ENCODE data around the gene SDK1.

The SDK1 gene

GRCh38 chr7:4103352-4104091 is 802.5 kb downstream of the SDK1 start:
- Histone ChIP-seq H3K27ac (no peak overlapping the region), H3K36me3 (no peaks in the 10 kb centered on the region), H3K9me3 (no peaks in the 10 kb centered on the region), H3K27me3 (no peaks in the 10 kb centered on the region), H3K4me1 (ENCODE audit: control insufficient read depth in 1 of 2, insufficient read depth in 1 of 2, low read depth in 1 of 2, low read length in 1 of 2) (no peaks in the 10 kb centered on the region), H3K4me3 (ENCODE audit: low read depth in 1 of 2, low read length in 1 of 2) (no peak overlapping the region)
- no peak for TF ChIP-seq CTCF (IDR thresholded peaks at IDR 0.05)

GRCh38 chr7:4107839-4108238 is 806.8 kb downstream of the SDK1 start:
- no peaks in the 10 kb centered on the region for H3K36me3 ChIP-seq
- H3K9me3 ChIP-seq = no peaks in the 10 kb centered on the region
- H3K27ac ChIP-seq = no peak overlapping the region

GRCh38 chr7:4108951-4109350 is 807.9 kb downstream of the SDK1 start:
- Histone ChIP-seq H3K9me3 (no peaks in the 10 kb centered on the region), H3K4me3 (ENCODE audit: low read depth in 1 of 2, low read length in 1 of 2) (no peak overlapping the region), H3K27me3 (no peaks in the 10 kb centered on the region), H3K27ac (no peak overlapping the region), H3K36me3 (no peaks in the 10 kb centered on the region), H3K4me1 (ENCODE audit: control insufficient read depth in 1 of 2, insufficient read depth in 1 of 2, low read depth in 1 of 2, low read length in 1 of 2) (no peaks in the 10 kb centered on the region)
- no peak for TF ChIP-seq CTCF (IDR thresholded peaks at IDR 0.05)

More at GRCh38 chr7:4107839-4108238, 806.8 kb downstream of the SDK1 start:
- Histone ChIP-seq H3K27me3 (no peaks in the 10 kb centered on the region), H3K4me1 (ENCODE audit: control insufficient read depth in 1 of 2, insufficient read depth in 1 of 2, low read depth in 1 of 2, low read length in 1 of 2) (no peaks in the 10 kb centered on the region), H3K4me3 (ENCODE audit: low read depth in 1 of 2, low read length in 1 of 2) (no peak overlapping the region)
- no peak for TF ChIP-seq CTCF (IDR thresholded peaks at IDR 0.05)

- no peak overlapping the region for H3K27ac ChIP-seq
- H3K4me3 ChIP-seq (ENCODE audit: low read depth in 1 of 2, low read length in 1 of 2) = no peak overlapping the region
- TF ChIP-seq CTCF (IDR thresholded peaks at IDR 0.05) = no peak
- H3K27me3 ChIP-seq = no peaks in the 10 kb centered on the region
- no peaks in the 10 kb centered on the region for H3K36me3 ChIP-seq
- no peaks in the 10 kb centered on the region for H3K9me3 ChIP-seq
- no peaks in the 10 kb centered on the region for H3K4me1 ChIP-seq (ENCODE audit: control insufficient read depth in 1 of 2, insufficient read depth in 1 of 2, low read depth in 1 of 2, low read length in 1 of 2)
Observed at GRCh38 chr7:4109481-4110110, 808.5 kb downstream of the SDK1 start.

- TF ChIP-seq CTCF (IDR thresholded peaks at IDR 0.05) = no peak
- no peak overlapping the region for H3K4me3 ChIP-seq (ENCODE audit: low read depth in 1 of 2, low read length in 1 of 2)
- H3K4me1 ChIP-seq (ENCODE audit: control insufficient read depth in 1 of 2, insufficient read depth in 1 of 2, low read depth in 1 of 2, low read length in 1 of 2) = no peaks in the 10 kb centered on the region
- no peaks in the 10 kb centered on the region for H3K27me3 ChIP-seq
- H3K9me3 ChIP-seq = no peaks in the 10 kb centered on the region
- H3K36me3 ChIP-seq = no peaks in the 10 kb centered on the region
- no peak overlapping the region for H3K27ac ChIP-seq
Observed at GRCh38 chr7:4110438-4110837, 809.4 kb downstream of the SDK1 start.
